Caco-2 (cell line): ENCODE results near the gene PIH1D1. TPM values are rescaled to one million over a fixed set of nuclear protein-coding genes. Genes with fewer than 3 reads are reported as not detected.

Experiments used
- BruUV-seq: library from RNA; stranded (reverse); fragments of 400-500 nt; replicated peaks from 2 replicates; lab custom pipeline; 2021; lab: Mats Ljungman, UMichigan
- CTCF ChIA-PET: fragments of 300-600 bp; sonication (Branson Sonifier 250); formaldehyde crosslinking; loops from one replicate; lab custom pipeline; 2022; ENCODE audit warnings: antibody characterized with exemption; lab: Charles Lee
- POLR2A ChIA-PET: fragments of 300-600 bp; sonication (Branson Sonifier 250); formaldehyde crosslinking; loops from one replicate; lab custom pipeline; 2022; ENCODE audit warnings: antibody characterized with exemption; lab: Charles Lee
- DNase-seq, 2 experiments: peaks; one replicate each; pipeline versions ENCODE4 v3.0.0 to v3.0.0-alpha.2; 2020 to 2022
- H3K27me3 ChIP-seq: replicated peaks from 2 replicates; pipeline ENCODE4 v1.6.0; 2011; ENCODE audit warnings: low read length; ENCODE audit not compliant: control insufficient read depth, insufficient read depth
- H3K36me3 ChIP-seq: 2 replicates; pipeline ENCODE4 v1.5.1; 2011; ENCODE audit warnings: low read length; ENCODE audit not compliant: control insufficient read depth, insufficient read depth
- H3K4me1 ChIP-seq: fragments of 250-450 bp; sonication (Bioruptor Pico); 2 replicates; pipeline ENCODE4 v1.5.1; 2020; ENCODE audit warnings: mild to moderate bottlenecking
- H3K4me3 ChIP-seq: 2 replicates; pipeline ENCODE4 v1.5.1; 2011; ENCODE audit warnings: low read depth, mild to moderate bottlenecking, control low read depth, low read length
- H3K9me3 ChIP-seq: fragments of 250-450 bp; sonication (Bioruptor Pico); 2 replicates; pipeline ENCODE4 v1.5.1; 2020; ENCODE audit warnings: mild to moderate bottlenecking, moderate library complexity
- H3K27ac Mint-ChIP-seq: one replicate; pipeline ENCODE4 v1.8.0; 2022; ENCODE audit warnings: mixed read lengths; ENCODE audit not compliant: unreplicated experiment
- H3K27me3 Mint-ChIP-seq: one replicate; pipeline ENCODE4 v1.8.0; 2022; ENCODE audit warnings: mixed read lengths; ENCODE audit not compliant: insufficient read depth, unreplicated experiment
- H3K36me3 Mint-ChIP-seq: one replicate; pipeline ENCODE4 v1.8.0; 2022; ENCODE audit warnings: mild to moderate bottlenecking, mixed read lengths; ENCODE audit not compliant: insufficient read depth, unreplicated experiment
- H3K4me1 Mint-ChIP-seq: one replicate; pipeline ENCODE4 v1.8.0; 2022; ENCODE audit warnings: low read depth, mixed read lengths; ENCODE audit not compliant: unreplicated experiment
- H3K4me3 Mint-ChIP-seq: one replicate; pipeline ENCODE4 v1.8.0; 2022; ENCODE audit warnings: mild to moderate bottlenecking, moderate library complexity, mixed read lengths; ENCODE audit not compliant: unreplicated experiment
- H3K9me3 Mint-ChIP-seq: one replicate; pipeline ENCODE4 v1.8.0; 2022; ENCODE audit warnings: mixed read lengths; ENCODE audit not compliant: unreplicated experiment
- CTCF ChIP-seq, 2 experiments: fragments of 200-600 bp in 1 of 2; IDR thresholded peaks; 1 replicate in 1 of 2; 2 replicates in 1 of 2; pipeline versions ENCODE4 v1.5.1 to v1.8.0; 2011 to 2022; ENCODE audit warnings: antibody characterized with exemption in 1 of 2, control low read depth in 1 of 2, inconsistent platforms in 1 of 2, low read depth in 1 of 2, low read length in 1 of 2, mild to moderate bottlenecking in 1 of 2, moderate library complexity in 1 of 2; ENCODE audit not compliant: insufficient read depth in 1 of 2, severe bottlenecking in 1 of 2, unreplicated experiment in 1 of 2
- intact Hi-C: fragments of 100-400 bp; cut with micrococcal nuclease; formaldehyde crosslinking; loops from one replicate; pipeline ENCODE4 v1.10.0; 2022; ENCODE audit not compliant: unreplicated experiment
- total RNA-seq: library from RNA; stranded (reverse); gene quantifications from 2 replicates; pipeline ENCODE4 v1.2.3, GENCODE V29; 2022

PIH1D1 gene
- total RNA-seq, 1 experiment from 2014 or later = 150 TPM

GRCh38 chr19:49479975-49480628 is 28.5 kb upstream of the PIH1D1 start:
- no peak overlapping the region for H3K27ac Mint-ChIP-seq
- POLR2A ChIA-PET = interaction anchor here (1.4 kb wide), 1 partner anchor 27 kb away, joined by 13 read pairs; the partner anchor contains the start of gene ALDH16A1
- no peak overlapping the region for H3K4me3 Mint-ChIP-seq
- intact Hi-C loops = no loop called here
- peaks cover 14% of the 10 kb centered on the region for H3K36me3 Mint-ChIP-seq
- H3K4me1 Mint-ChIP-seq = peaks cover 10% of the 10 kb centered on the region
- H3K27me3 Mint-ChIP-seq = peaks cover 2% of the 10 kb centered on the region
- Histone ChIP-seq H3K36me3 (no peaks in the 10 kb centered on the region), H3K4me1 (no peaks in the 10 kb centered on the region; the same call in 1 of the 2 replicates), H3K4me3 (no peak overlapping the region), H3K9me3 (no peaks in the 10 kb centered on the region), H3K27me3 (no peaks in the 10 kb centered on the region)
- CTCF ChIA-PET = interaction anchor here (0.6 kb wide), 2 partner anchors 66 to 141 kb away, joined by 3 to 9 read pairs; no protein-coding TSS in a partner anchor
- TF ChIP-seq CTCF (IDR thresholded peaks at IDR 0.05; ENCODE audit: insufficient read depth in 1 of 2, low read depth in 1 of 2, low read length in 1 of 2, severe bottlenecking in 1 of 2, unreplicated experiment in 1 of 2) = no peak
- no peak for DNase-seq
- no TSS peak for BruUV-seq
- no peaks in the 10 kb centered on the region for H3K9me3 Mint-ChIP-seq

- H3K9me3 ChIP-seq = no peaks in the 10 kb centered on the region
- BruUV-seq = no TSS peak
- no peak overlapping the region for H3K4me3 ChIP-seq
- no peaks in the 10 kb centered on the region for H3K9me3 Mint-ChIP-seq
- DNase-seq = peak; percentile 70 to 76
- ChIA-PET CTCF (interaction anchor here (0.5 to 1.6 kb wide), 8 partner anchors 20 to 483 kb away, joined by 3 to 9 read pairs (median 6); partner anchors contain the start of genes ALDH16A1, GYS1, PIH1D1 and RPS11), POLR2A (interaction anchor here (1.0 kb wide), 1 partner anchor 23 kb away, joined by 7 read pairs; the partner anchor contains the start of gene ALDH16A1)
- H3K4me1 ChIP-seq = no peaks in the 10 kb centered on the region; the same call in 1 of the 2 replicates
- no peak overlapping the region for H3K27ac Mint-ChIP-seq
- H3K27me3 ChIP-seq = no peaks in the 10 kb centered on the region
- H3K36me3 Mint-ChIP-seq = peaks cover 26% of the 10 kb centered on the region
- intact Hi-C loops = no loop called here
- H3K4me1 Mint-ChIP-seq = peaks cover 10% of the 10 kb centered on the region
- no peak overlapping the region for H3K4me3 Mint-ChIP-seq
- H3K36me3 ChIP-seq = no peaks in the 10 kb centered on the region
- TF ChIP-seq CTCF (IDR thresholded peaks at IDR 0.05; ENCODE audit: insufficient read depth in 1 of 2, low read depth in 1 of 2, low read length in 1 of 2, severe bottlenecking in 1 of 2, unreplicated experiment in 1 of 2) = peak; percentile 45 to 72
- H3K27me3 Mint-ChIP-seq = peaks cover 3% of the 10 kb centered on the region
Observed at GRCh38 chr19:49475995-49476880, 24.6 kb upstream of the PIH1D1 start.
